Measurements from ENCODE around the gene FKBP7. TPM values are rescaled to one million over a fixed set of nuclear protein-coding genes. Genes with fewer than 3 reads are reported as not detected.

The FKBP7 gene
- polyA plus RNA-seq, 1 donor from 2014 or later: 46.1 TPM

DNA sequence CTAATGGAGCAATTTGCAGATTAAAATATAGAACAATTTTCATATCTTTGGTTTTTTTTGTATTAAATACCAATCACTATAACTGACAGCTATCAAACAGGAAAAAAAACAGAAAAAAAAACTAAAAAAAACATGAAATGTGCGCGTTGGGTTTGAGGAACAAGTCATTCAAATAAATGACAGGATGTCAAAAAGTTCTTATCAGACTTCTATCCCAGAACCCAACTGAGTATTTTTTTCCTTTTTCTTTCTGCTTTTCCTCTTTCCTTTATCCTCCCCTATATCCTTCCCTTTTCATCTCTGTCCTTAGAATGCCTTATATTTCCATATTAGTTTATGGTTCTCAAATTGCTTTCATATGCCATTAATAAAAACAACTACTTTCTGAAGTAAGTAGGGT is 41.7 kb downstream of the FKBP7 start:
- no peak overlapping the region for H3K4me2 ChIP-seq (ENCODE audit: low read length)
- no peaks in the 10 kb centered on the region for H3F3A ChIP-seq (ENCODE audit: insufficient read depth, low read length, poor library complexity, severe bottlenecking)
- no peaks in the 10 kb centered on the region for H3K9me3 ChIP-seq (ENCODE audit: low read length)
- no peak overlapping the region for H3K4me3 ChIP-seq (ENCODE audit: low read length)
- H3K79me2 ChIP-seq (replicated peaks; ENCODE audit: insufficient read depth, low read length): no peaks in the 10 kb centered on the region
- TF ChIP-seq TAF1 (IDR thresholded peaks at IDR 0.05; ENCODE audit: low read depth) (no peak), RAD21 (conservative IDR thresholded peaks at IDR 0.05) (no peak), MXI1 (conservative IDR thresholded peaks at IDR 0.05; ENCODE audit: poor library complexity, severe bottlenecking) (no peak), EP300 (conservative IDR thresholded peaks at IDR 0.05; ENCODE audit: poor library complexity, severe bottlenecking) (no peak), SMC3 (conservative IDR thresholded peaks at IDR 0.05; ENCODE audit: poor library complexity) (no peak), POLR2AphosphoS5 (IDR thresholded peaks at IDR 0.05) (no peak)
- TF ChIP-seq, protein P1, sequence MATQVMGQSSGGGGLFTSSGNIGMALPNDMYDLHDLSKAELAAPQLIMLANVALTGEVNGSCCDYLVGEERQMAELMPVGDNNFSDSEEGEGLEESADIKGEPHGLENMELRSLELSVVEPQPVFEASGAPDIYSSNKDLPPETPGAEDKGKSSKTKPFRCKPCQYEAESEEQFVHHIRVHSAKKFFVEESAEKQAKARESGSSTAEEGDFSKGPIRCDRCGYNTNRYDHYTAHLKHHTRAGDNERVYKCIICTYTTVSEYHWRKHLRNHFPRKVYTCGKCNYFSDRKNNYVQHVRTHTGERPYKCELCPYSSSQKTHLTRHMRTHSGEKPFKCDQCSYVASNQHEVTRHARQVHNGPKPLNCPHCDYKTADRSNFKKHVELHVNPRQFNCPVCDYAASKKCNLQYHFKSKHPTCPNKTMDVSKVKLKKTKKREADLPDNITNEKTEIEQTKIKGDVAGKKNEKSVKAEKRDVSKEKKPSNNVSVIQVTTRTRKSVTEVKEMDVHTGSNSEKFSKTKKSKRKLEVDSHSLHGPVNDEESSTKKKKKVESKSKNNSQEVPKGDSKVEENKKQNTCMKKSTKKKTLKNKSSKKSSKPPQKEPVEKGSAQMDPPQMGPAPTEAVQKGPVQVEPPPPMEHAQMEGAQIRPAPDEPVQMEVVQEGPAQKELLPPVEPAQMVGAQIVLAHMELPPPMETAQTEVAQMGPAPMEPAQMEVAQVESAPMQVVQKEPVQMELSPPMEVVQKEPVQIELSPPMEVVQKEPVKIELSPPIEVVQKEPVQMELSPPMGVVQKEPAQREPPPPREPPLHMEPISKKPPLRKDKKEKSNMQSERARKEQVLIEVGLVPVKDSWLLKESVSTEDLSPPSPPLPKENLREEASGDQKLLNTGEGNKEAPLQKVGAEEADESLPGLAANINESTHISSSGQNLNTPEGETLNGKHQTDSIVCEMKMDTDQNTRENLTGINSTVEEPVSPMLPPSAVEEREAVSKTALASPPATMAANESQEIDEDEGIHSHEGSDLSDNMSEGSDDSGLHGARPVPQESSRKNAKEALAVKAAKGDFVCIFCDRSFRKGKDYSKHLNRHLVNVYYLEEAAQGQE (IDR thresholded peaks at IDR 0.05; ENCODE audit: borderline replicate concordance): no peak
- TF ChIP-seq, protein P2, sequence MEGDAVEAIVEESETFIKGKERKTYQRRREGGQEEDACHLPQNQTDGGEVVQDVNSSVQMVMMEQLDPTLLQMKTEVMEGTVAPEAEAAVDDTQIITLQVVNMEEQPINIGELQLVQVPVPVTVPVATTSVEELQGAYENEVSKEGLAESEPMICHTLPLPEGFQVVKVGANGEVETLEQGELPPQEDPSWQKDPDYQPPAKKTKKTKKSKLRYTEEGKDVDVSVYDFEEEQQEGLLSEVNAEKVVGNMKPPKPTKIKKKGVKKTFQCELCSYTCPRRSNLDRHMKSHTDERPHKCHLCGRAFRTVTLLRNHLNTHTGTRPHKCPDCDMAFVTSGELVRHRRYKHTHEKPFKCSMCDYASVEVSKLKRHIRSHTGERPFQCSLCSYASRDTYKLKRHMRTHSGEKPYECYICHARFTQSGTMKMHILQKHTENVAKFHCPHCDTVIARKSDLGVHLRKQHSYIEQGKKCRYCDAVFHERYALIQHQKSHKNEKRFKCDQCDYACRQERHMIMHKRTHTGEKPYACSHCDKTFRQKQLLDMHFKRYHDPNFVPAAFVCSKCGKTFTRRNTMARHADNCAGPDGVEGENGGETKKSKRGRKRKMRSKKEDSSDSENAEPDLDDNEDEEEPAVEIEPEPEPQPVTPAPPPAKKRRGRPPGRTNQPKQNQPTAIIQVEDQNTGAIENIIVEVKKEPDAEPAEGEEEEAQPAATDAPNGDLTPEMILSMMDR (IDR thresholded peaks at IDR 0.05; ENCODE audit: poor library complexity, severe bottlenecking): no peak
- H3K9ac ChIP-seq (ENCODE audit: low read length): no peak overlapping the region
- no peaks in the 10 kb centered on the region for H3K27me3 ChIP-seq (ENCODE audit: insufficient read depth, low read depth, low read length)
- H3K36me3 ChIP-seq (ENCODE audit: insufficient read depth, low read length): peaks cover 20% of the 10 kb centered on the region
- no peaks in the 10 kb centered on the region for H3K9me2 ChIP-seq (ENCODE audit: insufficient read depth, low read length)
- H2AFZ ChIP-seq (ENCODE audit: low read depth, low read length): no peak overlapping the region
- H3K27ac ChIP-seq (ENCODE audit: low read length): no peak overlapping the region
- H4K20me1 ChIP-seq (ENCODE audit: insufficient read depth): no peaks in the 10 kb centered on the region

DNA sequence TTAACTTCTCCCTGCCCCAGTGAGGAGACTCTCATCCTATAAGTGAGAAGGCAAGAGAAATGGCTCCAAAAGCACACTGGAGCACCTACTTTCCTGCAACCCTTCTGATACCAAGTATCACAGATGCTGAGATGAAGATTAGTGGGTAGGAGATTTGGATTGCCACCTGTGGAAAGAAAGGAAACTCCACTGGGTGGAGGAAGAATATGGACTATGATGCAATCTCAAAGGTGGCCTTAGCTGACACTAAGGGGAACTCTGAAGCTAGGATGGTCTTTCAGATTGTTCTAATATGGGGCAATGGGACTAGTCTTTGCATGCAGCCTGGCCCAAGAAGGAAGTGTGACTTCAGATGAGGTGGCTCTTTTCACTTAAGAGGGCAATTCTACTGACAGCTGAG is 49.1 kb downstream of the FKBP7 start:
- no peak overlapping the region for H2AFZ ChIP-seq (ENCODE audit: low read depth, low read length)
- H3K36me3 ChIP-seq (ENCODE audit: insufficient read depth, low read length): no peaks in the 10 kb centered on the region

More for the DNA sequence above, 49.1 kb downstream of the FKBP7 start:
- Histone ChIP-seq H3K9me3 (ENCODE audit: low read length) (no peaks in the 10 kb centered on the region), H3K27me3 (ENCODE audit: insufficient read depth, low read depth, low read length) (no peaks in the 10 kb centered on the region), H3K79me2 (replicated peaks; ENCODE audit: insufficient read depth, low read length) (no peaks in the 10 kb centered on the region), H3K4me2 (ENCODE audit: low read length) (no peak overlapping the region), H3K9me2 (ENCODE audit: insufficient read depth, low read length) (no peaks in the 10 kb centered on the region), H3K27ac (ENCODE audit: low read length) (no peak overlapping the region), H3F3A (ENCODE audit: insufficient read depth, low read length, poor library complexity, severe bottlenecking) (no peaks in the 10 kb centered on the region), H4K20me1 (ENCODE audit: insufficient read depth) (no peaks in the 10 kb centered on the region), H3K4me3 (ENCODE audit: low read length) (no peak overlapping the region), H3K9ac (ENCODE audit: low read length) (no peak overlapping the region)
- no peak for TF ChIP-seq MXI1 (conservative IDR thresholded peaks at IDR 0.05; ENCODE audit: poor library complexity, severe bottlenecking)
- no peak for TF ChIP-seq POLR2AphosphoS5 (IDR thresholded peaks at IDR 0.05)
- TF ChIP-seq TAF1 (IDR thresholded peaks at IDR 0.05; ENCODE audit: low read depth): no peak
- TF ChIP-seq SMC3 (conservative IDR thresholded peaks at IDR 0.05; ENCODE audit: poor library complexity): no peak
- TF ChIP-seq, protein P2 (IDR thresholded peaks at IDR 0.05; ENCODE audit: poor library complexity, severe bottlenecking): no peak
- no peak for TF ChIP-seq EP300 (conservative IDR thresholded peaks at IDR 0.05; ENCODE audit: poor library complexity, severe bottlenecking)
- TF ChIP-seq EZH2 (IDR thresholded peaks at IDR 0.05; ENCODE audit: borderline replicate concordance, insufficient read depth, low read length, poor library complexity, severe bottlenecking): no peak
- no peak for TF ChIP-seq RAD21 (conservative IDR thresholded peaks at IDR 0.05)
- TF ChIP-seq, protein P1 (IDR thresholded peaks at IDR 0.05; ENCODE audit: borderline replicate concordance): no peak
